Motor neuron (in vitro differentiated cells): ENCODE measurements around the gene COTL1. TPM values are rescaled to one million over a fixed set of nuclear protein-coding genes. Genes with fewer than 3 reads are reported as not detected.

Experiments
- ATAC-seq, 8 experiments: fragments of 200-7000 bp; cut with Tn5 transposase; replicated peaks in 6 of 8; 2 replicates each; pipeline ENCODE4 v1.8.0; 2021; ENCODE audit warnings: mild to moderate bottlenecking in 8 of 8, moderate library complexity in 8 of 8
- H3K27ac ChIP-seq, 2 donors: fragments of 250-450 bp; sonication (Bioruptor Pico); 2 replicates each; pipeline ENCODE4 v1.9.0; 2021; ENCODE audit warnings: antibody characterized with exemption in 2 of 2, mild to moderate bottlenecking in 2 of 2, moderate library complexity in 1 of 2
- H3K4me1 ChIP-seq, 2 donors: fragments of 250-450 bp; sonication (Bioruptor Pico); replicated peaks in 1 of 2; 2 replicates each; pipeline ENCODE4 v1.6.1; 2021; ENCODE audit warnings: antibody characterized with exemption in 2 of 2, mild to moderate bottlenecking in 2 of 2, moderate library complexity in 1 of 2
- H3K4me3 ChIP-seq, 5 donors: fragments of 250-450 bp; sonication (Bioruptor Pico); 2 replicates each; pipeline ENCODE4 v1.9.0; 2021; ENCODE audit warnings: antibody characterized with exemption in 5 of 5, mild to moderate bottlenecking in 5 of 5, moderate library complexity in 4 of 5
- WGBS, 10 experiments: fragments of 450-650 bp; shearing (Covaris generic); methylation state at CpG; one replicate each; pipeline ENCODE4 v1.0.0; 2022; 5-methylcytosine and 5-hydroxymethylcytosine counted together
- in situ Hi-C, 9 experiments: fragments of 400-800 bp; cut with MboI; loops; one replicate each; pipeline ENCODE4 v1.15.0; 2021; ENCODE audit warnings: low sequenced_read_pairs in 9 of 9, low pct_unique_long_range_greater_than_20kb in 2 of 9; ENCODE audit not compliant: unreplicated experiment in 9 of 9
- total RNA-seq, 8 experiments: library from RNA; unstranded; fragments of 300-600 nt; gene quantifications; 2 replicates each; pipeline versions ENCODE4 v1.2.3 to v1.2.4, GENCODE V29; 2022

The COTL1 gene
- total RNA-seq: 100 to 1,000 TPM in 5 of 8 experiments, 10 to 100 TPM in 2, 1 to 10 TPM in 1; 9.3 to 710 (median 111) TPM

- Histone ChIP-seq H3K4me3 (peak within 1 kb of the TSS; percentile 68 to 97 (median 76)), H3K27ac (peak within 1 kb of the TSS; percentile 65 to 89), H3K4me1 (peaks cover 32 to 38% of the 10 kb centered on the region in 2 donors)
- peak; percentile 75 to 93 (median 82) for ATAC-seq
- 0% methylated on average over 2 to 14 of the region's 76 CpGs; no CpG with 5 or more reads in 8 of the 10 experiments for WGBS, 10 experiments
- in situ Hi-C loops: loop anchor here in 7 of 9 experiments (10.0 to 25.0 kb wide), 2 partner anchors 103 to 106 kb away; partner anchors contain the start of gene MEAK7 (in 6 of the 7)
Observed at GRCh38 chr16:84617791-84618580, at the start of gene COTL1. TSS of gene COTL1 (minus strand) at chr16:84618078. CDS start at chr16:84617914, 164 bp downstream.

- ATAC-seq: no peak
- Histone ChIP-seq H3K4me1 (peaks cover 0 to 10% of the 10 kb centered on the region in 2 donors), H3K4me3 (no peak overlapping the region), H3K27ac (no peak overlapping the region)
- 0 to 100% (median 93%) methylated on average over 1 to 3 of the region's 7 CpGs; no CpG with 5 or more reads in 3 of the 10 experiments for WGBS, 10 experiments
- in situ Hi-C loops: no loop called here
Observed at GRCh38 chr16:84665843-84666242, 48.0 kb upstream of the COTL1 start.

- H3K4me3 ChIP-seq: no peak overlapping the region
- WGBS, 10 experiments: 75 to 100% (median 100%) methylated on average over 1 of the region's 2 CpGs; no CpG with 5 or more reads in 4 of the 10 experiments
- H3K27ac ChIP-seq: no peak overlapping the region
- peaks cover 0 to 10% of the 10 kb centered on the region in 2 donors for H3K4me1 ChIP-seq
- in situ Hi-C loops: no loop called here
- no peak for ATAC-seq
Observed at GRCh38 chr16:84665359-84665758, 47.5 kb upstream of the COTL1 start.

- no peak overlapping the region for H3K27ac ChIP-seq
- WGBS, 10 experiments: 37 to 92% (median 67%) methylated on average over 1 to 9 of the region's 9 CpGs; no CpG with 5 or more reads in 1 of the 10 experiments
- no peak overlapping the region for H3K4me3 ChIP-seq
- H3K4me1 ChIP-seq: peaks cover 0 to 10% of the 10 kb centered on the region in 2 donors
- in situ Hi-C loops: no loop called here
- ATAC-seq: peak in 3 of 8 experiments; percentile 26 to 75 (median 52)
Observed at GRCh38 chr16:84663433-84664101, 45.7 kb upstream of the COTL1 start.

- in situ Hi-C loops: no loop called here
- H3K4me3 ChIP-seq: no peak overlapping the region
- WGBS, 10 experiments: 79 to 100% (median 98%) methylated on average over 2 to 6 of the region's 9 CpGs; no CpG with 5 or more reads in 2 of the 10 experiments
- H3K4me1 ChIP-seq: peaks cover 0 to 10% of the 10 kb centered on the region in 2 donors
- no peak for ATAC-seq
- no peak overlapping the region for H3K27ac ChIP-seq
Observed at GRCh38 chr16:84662471-84662870, 44.6 kb upstream of the COTL1 start.

GRCh38 chr16:84661418-84662060, 43.7 kb upstream of the COTL1 start:
- 95 to 100% (median 100%) methylated on average over 2 to 11 of the region's 51 CpGs; no CpG with 5 or more reads in 4 of the 10 experiments for WGBS, 10 experiments
- Histone ChIP-seq H3K4me3 (no peak overlapping the region), H3K4me1 (peaks cover 0 to 8% of the 10 kb centered on the region in 2 donors), H3K27ac (no peak overlapping the region)
- ATAC-seq: peak in 1 of 8 experiments; percentile 9
- in situ Hi-C loops: no loop called here

- WGBS, 10 experiments: 80 to 100% (median 93%) methylated on average over 1 to 5 of the region's 7 CpGs; no CpG with 5 or more reads in 3 of the 10 experiments
- no peak for ATAC-seq
- no peak overlapping the region for H3K27ac ChIP-seq
- in situ Hi-C loops: no loop called here
- no peak overlapping the region for H3K4me3 ChIP-seq
- peaks cover 0 to 4% of the 10 kb centered on the region in 2 donors for H3K4me1 ChIP-seq
Observed at GRCh38 chr16:84660973-84661372, 43.1 kb upstream of the COTL1 start.

GRCh38 chr16:84659656-84660300, 41.9 kb upstream of the COTL1 start:
- no peak overlapping the region for H3K4me3 ChIP-seq
- 87 to 100% (median 88%) methylated on average over 2 to 17 of the region's 27 CpGs; no CpG with 5 or more reads in 3 of the 10 experiments for WGBS, 10 experiments
- H3K4me1 ChIP-seq: peaks cover 0 to 4% of the 10 kb centered on the region in 2 donors
- in situ Hi-C loops: no loop called here
- ATAC-seq: no peak
- no peak overlapping the region for H3K27ac ChIP-seq

GRCh38 chr16:84658690-84659089, 40.8 kb upstream of the COTL1 start:
- 40 to 92% (median 87%) methylated on average over 1 to 4 of the region's 11 CpGs; no CpG with 5 or more reads in 6 of the 10 experiments for WGBS, 10 experiments

GRCh38 chr16:84657229-84657837, 39.5 kb upstream of the COTL1 start:
- in situ Hi-C loops: no loop called here
- no peak overlapping the region for H3K27ac ChIP-seq
- no peak for ATAC-seq
- H3K4me1 ChIP-seq: no peaks in the 10 kb centered on the region
- 95 to 100% (median 99%) methylated on average over 1 to 10 of the region's 50 CpGs; no CpG with 5 or more reads in 4 of the 10 experiments for WGBS, 10 experiments
- H3K4me3 ChIP-seq: no peak overlapping the region

More at GRCh38 chr16:84658690-84659089, 40.8 kb upstream of the COTL1 start:
- no peak for ATAC-seq
- Histone ChIP-seq H3K4me3 (no peak overlapping the region), H3K4me1 (peaks cover 0 to 4% of the 10 kb centered on the region in 2 donors), H3K27ac (no peak overlapping the region)
- in situ Hi-C loops: no loop called here

- Histone ChIP-seq H3K4me1 (no peaks in the 10 kb centered on the region), H3K27ac (no peak overlapping the region), H3K4me3 (no peak overlapping the region)
- WGBS, 10 experiments: 89 to 100% (median 95%) methylated on average over 1 to 22 of the region's 22 CpGs; no CpG with 5 or more reads in 1 of the 10 experiments
- in situ Hi-C loops: no loop called here
- no peak for ATAC-seq
Observed at GRCh38 chr16:84656649-84657048, 38.8 kb upstream of the COTL1 start.

GRCh38 chr16:84654998-84655397, 37.1 kb upstream of the COTL1 start:
- in situ Hi-C loops: no loop called here
- ATAC-seq: no peak
- 0 to 100% (median 80%) methylated on average over 1 to 6 of the region's 6 CpGs; no CpG with 5 or more reads in 1 of the 10 experiments for WGBS, 10 experiments
- H3K4me1 ChIP-seq: peaks cover 0 to 6% of the 10 kb centered on the region in 2 donors
- no peak overlapping the region for H3K27ac ChIP-seq
- H3K4me3 ChIP-seq: no peak overlapping the region
